MM.1S (cell line): ENCODE data around the gene DIPK1B.

ENCODE experiments used
- DNase-seq: peaks from one replicate; pipeline ENCODE4 v3.0.0-alpha.2; 2015
- H2AFZ ChIP-seq: fragments of 300-600 bp; sonication (generic); 2 replicates; pipeline ENCODE4 v1.6.0; 2016; ENCODE audit warnings: antibody characterized with exemption, low read length
- H3F3A ChIP-seq: fragments of 300-600 bp; sonication (generic); 2 replicates; pipeline ENCODE4 v1.6.1; 2016; ENCODE audit warnings: mild to moderate bottlenecking, antibody characterized with exemption, low read length, moderate library complexity, mixed read lengths; ENCODE audit not compliant: insufficient read depth
- H3K27ac ChIP-seq: fragments of 300-600 bp; sonication (generic); 2 replicates; pipeline ENCODE4 v1.5.1; 2016; ENCODE audit warnings: mild to moderate bottlenecking, low read length
- H3K27me3 ChIP-seq: fragments of 300-600 bp; sonication (generic); replicated peaks from 2 replicates; pipeline ENCODE4 v1.6.0; 2016; ENCODE audit warnings: low read length; ENCODE audit not compliant: insufficient read depth
- H3K36me3 ChIP-seq: fragments of 300-600 bp; sonication (generic); replicated peaks from 2 replicates; pipeline ENCODE4 v1.6.1; 2016; ENCODE audit warnings: mild to moderate bottlenecking, low read length, mixed read lengths; ENCODE audit not compliant: insufficient read depth
- H3K4me1 ChIP-seq: fragments of 300-600 bp; sonication (generic); 2 replicates; pipeline ENCODE4 v1.6.1; 2016; ENCODE audit warnings: low read length, mixed read lengths
- H3K4me2 ChIP-seq: fragments of 300-600 bp; sonication (generic); 2 replicates; pipeline ENCODE4 v1.6.0; 2016; ENCODE audit warnings: low read depth, low read length
- H3K4me3 ChIP-seq: fragments of 300-600 bp; sonication (generic); 2 replicates; pipeline ENCODE4 v1.5.1; 2016; ENCODE audit warnings: low read length, mixed read lengths
- H3K79me2 ChIP-seq: fragments of 300-600 bp; sonication (generic); 2 replicates; pipeline ENCODE4 v1.6.1; 2016; ENCODE audit warnings: mixed run types, low read length, mixed read lengths
- H3K9ac ChIP-seq: fragments of 300-600 bp; sonication (generic); 2 replicates; pipeline ENCODE4 v1.6.1; 2016; ENCODE audit warnings: low read length, mixed read lengths
- H3K9me2 ChIP-seq: fragments of 300-600 bp; sonication (generic); replicated peaks from 2 replicates; pipeline ENCODE4 v1.6.1; 2016; ENCODE audit warnings: mild to moderate bottlenecking, low read length, mixed read lengths; ENCODE audit not compliant: insufficient read depth
- H3K9me3 ChIP-seq: fragments of 300-600 bp; sonication (generic); replicated peaks from 2 replicates; pipeline ENCODE4 v1.6.1; 2016; ENCODE audit warnings: mild to moderate bottlenecking, low read length, mixed read lengths; ENCODE audit not compliant: insufficient read depth
- H4K20me1 ChIP-seq: fragments of 300-600 bp; sonication (generic); 2 replicates; pipeline ENCODE4 v1.6.1; 2016; ENCODE audit warnings: mild to moderate bottlenecking, low read length, moderate library complexity, mixed read lengths; ENCODE audit not compliant: insufficient read depth
- CTCF ChIP-seq: fragments of 300-600 bp; sonication (generic); IDR thresholded peaks from 2 replicates; pipeline ENCODE4 v1.5.1; 2016; ENCODE audit warnings: antibody characterized with exemption, low read length, mixed read lengths
- EZH2 ChIP-seq: fragments of 300-600 bp; sonication (generic); optimal IDR thresholded peaks from 2 replicates; pipeline ENCODE3; 2017; ENCODE audit warnings: low read depth, mild to moderate bottlenecking, antibody characterized with exemption, low read length, mixed read lengths
- EZH2phosphoT487 ChIP-seq: fragments of 300-600 bp; sonication (generic); IDR thresholded peaks from 2 replicates; pipeline ENCODE4 v1.6.1; 2018; ENCODE audit warnings: antibody characterized with exemption, low read length

The DIPK1B gene

GRCh38 chr9:136697821-136698526, 14.4 kb upstream of the DIPK1B start:
- Histone ChIP-seq H3K27me3 (peaks cover 89% of the 10 kb centered on the region), H3K4me3 (no peak overlapping the region), H3K9me2 (no peaks in the 10 kb centered on the region), H3K79me2 (no peaks in the 10 kb centered on the region), H3K4me2 (no peak overlapping the region), H3K9ac (no peak overlapping the region), H4K20me1 (no peaks in the 10 kb centered on the region), H3K4me1 (peaks cover 4% of the 10 kb centered on the region; the same call in 1 of the 2 replicates), H3K27ac (no peak overlapping the region), H3K9me3 (no peaks in the 10 kb centered on the region), H3K36me3 (no peaks in the 10 kb centered on the region), H3F3A (no peaks in the 10 kb centered on the region), H2AFZ (no peak overlapping the region)
- no peak for DNase-seq
- TF ChIP-seq CTCF, result no peak
- no peak for TF ChIP-seq EZH2
- no peak for TF ChIP-seq EZH2phosphoT487

DNA sequence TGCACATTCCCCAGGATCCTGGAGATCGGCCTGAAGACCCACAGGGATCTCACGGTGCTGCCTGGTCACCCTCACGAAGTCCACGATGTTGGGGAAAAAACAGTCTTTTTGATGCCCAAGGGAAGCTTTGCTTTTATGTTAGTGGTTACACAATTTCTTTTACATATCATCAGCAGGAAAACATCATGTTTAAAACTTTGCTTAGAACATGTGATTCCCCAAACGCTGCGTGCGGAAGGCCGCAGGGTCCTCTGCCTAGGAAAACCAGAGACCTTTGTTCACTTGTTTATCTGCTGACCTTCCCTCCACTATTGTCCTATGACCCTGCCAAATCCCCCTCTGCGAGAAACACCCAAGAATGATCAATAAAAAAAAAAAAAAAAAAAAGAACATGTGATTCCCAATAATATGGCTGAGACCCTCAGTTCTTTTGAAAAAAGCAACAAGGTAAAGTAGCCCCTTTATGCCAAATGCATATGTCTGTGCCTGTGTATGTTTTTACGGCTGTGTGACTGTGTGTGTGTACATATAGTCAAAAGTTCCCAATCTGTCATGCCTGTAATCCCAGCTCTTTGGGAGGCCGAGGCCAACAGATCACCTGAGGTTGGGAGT, 13.6 kb upstream of the DIPK1B start:
- Histone ChIP-seq H3K27ac (no peak overlapping the region), H3K9ac (no peak overlapping the region), H3K36me3 (no peaks in the 10 kb centered on the region), H3K27me3 (peaks cover 89% of the 10 kb centered on the region), H3K4me3 (no peak overlapping the region), H3K9me2 (no peaks in the 10 kb centered on the region), H3K4me1 (peaks cover 7% of the 10 kb centered on the region; the same call in 1 of the 2 replicates), H3K4me2 (no peak overlapping the region), H3K9me3 (no peaks in the 10 kb centered on the region), H4K20me1 (no peaks in the 10 kb centered on the region), H3K79me2 (no peaks in the 10 kb centered on the region), H2AFZ (no peak overlapping the region), H3F3A (0 out of 2 replicates have a peak, but pooled peaks cover 2% of the 10 kb centered on the region)
- DNase-seq, result no peak
- TF ChIP-seq EZH2, result no peak
- no peak for TF ChIP-seq CTCF
- no peak for TF ChIP-seq EZH2phosphoT487

DNA sequence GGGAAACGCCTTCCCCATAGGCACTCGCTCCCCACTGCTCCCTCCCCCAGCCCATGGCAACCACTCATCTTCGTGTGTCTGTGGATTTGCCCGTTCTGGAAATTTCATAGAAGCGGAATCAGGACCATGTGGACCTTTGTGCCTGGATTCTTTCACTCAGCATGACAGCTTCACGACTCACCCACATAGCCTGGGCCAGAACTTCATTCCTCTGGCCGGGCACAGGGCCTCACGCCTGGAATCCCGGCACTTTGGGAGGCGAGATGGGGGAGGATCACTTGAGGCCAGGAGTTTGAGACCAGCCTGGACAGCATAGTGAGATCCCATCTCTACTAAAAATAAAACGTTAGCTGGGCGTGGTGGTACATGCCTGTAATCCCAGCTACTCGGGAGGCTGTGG, 12.1 kb upstream of the DIPK1B start:
- Histone ChIP-seq H4K20me1 (no peaks in the 10 kb centered on the region), H3K4me1 (peaks cover 7% of the 10 kb centered on the region; the same call in 1 of the 2 replicates), H3K9me3 (no peaks in the 10 kb centered on the region), H3K36me3 (no peaks in the 10 kb centered on the region), H3K4me3 (no peak overlapping the region), H3F3A (0 out of 2 replicates have a peak, but pooled peaks cover 2% of the 10 kb centered on the region), H3K79me2 (no peaks in the 10 kb centered on the region), H3K4me2 (no peak overlapping the region), H3K9me2 (no peaks in the 10 kb centered on the region), H3K9ac (no peak overlapping the region), H2AFZ (no peak overlapping the region), H3K27ac (no peak overlapping the region), H3K27me3 (peaks cover 89% of the 10 kb centered on the region)
- DNase-seq, result no peak
- no peak for TF ChIP-seq CTCF
- no peak for TF ChIP-seq EZH2
- no peak for TF ChIP-seq EZH2phosphoT487
